ENCODE data around the gene SLC47A2.

- TF ChIP-seq SMC3 (conservative IDR thresholded peaks at IDR 0.05; ENCODE audit: poor library complexity) (no peak), MXI1 (conservative IDR thresholded peaks at IDR 0.05; ENCODE audit: poor library complexity, severe bottlenecking) (no peak)
- TF ChIP-seq, protein P1, sequence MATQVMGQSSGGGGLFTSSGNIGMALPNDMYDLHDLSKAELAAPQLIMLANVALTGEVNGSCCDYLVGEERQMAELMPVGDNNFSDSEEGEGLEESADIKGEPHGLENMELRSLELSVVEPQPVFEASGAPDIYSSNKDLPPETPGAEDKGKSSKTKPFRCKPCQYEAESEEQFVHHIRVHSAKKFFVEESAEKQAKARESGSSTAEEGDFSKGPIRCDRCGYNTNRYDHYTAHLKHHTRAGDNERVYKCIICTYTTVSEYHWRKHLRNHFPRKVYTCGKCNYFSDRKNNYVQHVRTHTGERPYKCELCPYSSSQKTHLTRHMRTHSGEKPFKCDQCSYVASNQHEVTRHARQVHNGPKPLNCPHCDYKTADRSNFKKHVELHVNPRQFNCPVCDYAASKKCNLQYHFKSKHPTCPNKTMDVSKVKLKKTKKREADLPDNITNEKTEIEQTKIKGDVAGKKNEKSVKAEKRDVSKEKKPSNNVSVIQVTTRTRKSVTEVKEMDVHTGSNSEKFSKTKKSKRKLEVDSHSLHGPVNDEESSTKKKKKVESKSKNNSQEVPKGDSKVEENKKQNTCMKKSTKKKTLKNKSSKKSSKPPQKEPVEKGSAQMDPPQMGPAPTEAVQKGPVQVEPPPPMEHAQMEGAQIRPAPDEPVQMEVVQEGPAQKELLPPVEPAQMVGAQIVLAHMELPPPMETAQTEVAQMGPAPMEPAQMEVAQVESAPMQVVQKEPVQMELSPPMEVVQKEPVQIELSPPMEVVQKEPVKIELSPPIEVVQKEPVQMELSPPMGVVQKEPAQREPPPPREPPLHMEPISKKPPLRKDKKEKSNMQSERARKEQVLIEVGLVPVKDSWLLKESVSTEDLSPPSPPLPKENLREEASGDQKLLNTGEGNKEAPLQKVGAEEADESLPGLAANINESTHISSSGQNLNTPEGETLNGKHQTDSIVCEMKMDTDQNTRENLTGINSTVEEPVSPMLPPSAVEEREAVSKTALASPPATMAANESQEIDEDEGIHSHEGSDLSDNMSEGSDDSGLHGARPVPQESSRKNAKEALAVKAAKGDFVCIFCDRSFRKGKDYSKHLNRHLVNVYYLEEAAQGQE (IDR thresholded peaks at IDR 0.05; ENCODE audit: borderline replicate concordance), result no peak
Measured at GRCh38 chr17:19726631-19727376, 10.4 kb upstream of the SLC47A2 start.
